NCI-H82 treated with DMSO at 0.1 percent for 48 hours (cell line): ENCODE measurements around the gene MALRD1.

Experiments
- DNase-seq: peaks from one replicate; lab custom pipeline; 2025; ENCODE audit not compliant: unreplicated experiment; lab: John Stamatoyannopoulos, UW

Gene MALRD1

DNA sequence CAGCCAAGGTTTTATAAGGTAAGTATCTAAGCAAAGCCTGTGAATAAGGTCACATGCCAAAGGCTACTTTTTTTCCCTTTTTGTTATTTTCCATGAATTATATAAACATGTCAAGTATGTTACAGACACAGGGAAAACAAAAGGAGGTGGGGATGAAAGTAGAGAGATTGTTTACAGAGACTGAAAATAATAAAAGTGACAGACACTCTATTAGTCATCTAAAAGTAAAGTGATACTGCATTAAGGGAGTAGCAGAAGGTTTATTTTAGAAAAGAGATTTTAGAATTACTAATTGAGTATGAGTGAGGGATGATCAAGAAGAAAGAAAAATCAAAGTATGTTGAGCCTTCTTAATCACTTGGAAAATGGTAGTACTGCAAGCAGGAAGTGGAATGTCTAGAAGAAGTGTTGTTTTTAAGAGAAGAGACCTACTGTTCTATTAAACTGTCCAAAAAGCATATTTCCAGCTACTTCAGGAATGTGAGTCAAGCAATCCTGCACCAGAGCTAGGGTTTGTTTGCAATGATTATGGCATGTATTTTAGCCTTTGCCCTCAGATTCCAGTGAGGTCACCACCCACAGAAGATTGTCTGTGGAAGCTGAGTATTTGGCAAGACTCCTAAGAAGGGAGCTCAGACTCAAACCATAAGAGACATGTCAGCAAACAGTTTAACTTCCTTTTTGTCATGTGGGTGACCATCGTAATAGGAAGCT, 589.7 kb downstream of the MALRD1 start:
- no peak for DNase-seq

DNA sequence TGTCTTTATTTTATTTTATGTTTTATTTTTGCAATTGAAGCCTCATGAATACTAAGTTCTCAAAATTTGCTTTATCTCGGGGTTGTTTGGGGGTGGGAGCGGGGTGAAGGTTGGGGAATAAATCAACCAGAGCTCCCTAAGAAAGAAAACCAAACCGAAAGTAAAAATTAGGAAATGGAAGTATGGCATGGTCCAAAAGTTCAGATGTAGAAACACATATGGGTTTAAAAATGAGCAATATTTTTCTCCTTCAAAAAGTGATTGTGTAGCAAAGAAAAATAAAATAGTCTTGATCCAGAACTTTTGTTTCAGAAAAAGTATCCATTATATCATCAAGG, 590.3 kb downstream of the MALRD1 start:
- DNase-seq: no peak

DNA sequence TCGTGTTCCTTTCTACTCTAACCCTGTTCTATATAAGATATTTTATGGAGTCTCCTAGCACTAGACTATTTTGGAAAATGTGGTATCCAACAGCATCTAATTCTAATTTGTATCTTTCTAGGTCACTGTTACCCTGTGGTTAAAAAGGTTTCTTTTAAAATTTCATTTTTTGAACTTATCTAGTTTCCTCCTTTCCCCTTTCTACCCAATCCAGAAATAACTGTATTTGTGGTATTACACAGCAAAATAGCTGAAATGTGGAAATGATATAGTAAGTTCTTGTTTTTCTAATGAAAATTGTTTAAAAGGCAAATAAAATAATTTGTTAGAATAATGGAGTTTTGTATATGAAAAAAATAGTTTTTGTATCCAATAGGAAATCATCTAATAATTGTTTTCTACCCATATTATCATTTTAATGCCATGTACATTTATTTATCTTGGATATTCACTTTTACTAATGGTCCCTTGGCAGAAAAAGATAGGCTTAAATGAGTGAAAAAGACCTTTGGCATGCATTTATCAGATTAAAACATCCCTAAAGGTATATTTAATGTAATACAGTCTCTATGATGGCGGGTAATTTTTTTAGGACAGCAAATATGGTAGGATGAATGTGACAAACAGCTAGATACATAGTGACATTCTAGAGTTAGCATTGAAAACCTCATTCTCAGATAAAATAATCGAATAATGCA, 592.1 kb downstream of the MALRD1 start:
- DNase-seq: no peak

DNA sequence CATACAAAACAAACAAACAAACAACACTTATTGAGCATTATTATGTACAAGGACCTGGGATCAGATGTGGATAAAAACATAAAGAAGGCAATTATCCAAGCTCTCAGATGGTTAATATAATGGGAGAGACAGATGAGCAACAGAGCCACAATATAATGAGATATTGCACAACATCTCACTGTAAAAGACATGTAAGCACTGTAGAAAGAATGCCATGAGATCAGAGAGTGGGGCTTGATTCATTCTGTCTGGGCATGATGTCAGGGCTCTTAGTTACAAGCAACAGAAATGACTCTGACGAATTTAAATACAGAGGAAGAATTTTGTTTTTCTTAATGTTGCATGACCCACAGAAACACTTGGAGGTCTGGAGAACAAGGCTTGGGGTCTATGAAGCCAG, 602.9 kb downstream of the MALRD1 start:
- DNase-seq: no peak

DNA sequence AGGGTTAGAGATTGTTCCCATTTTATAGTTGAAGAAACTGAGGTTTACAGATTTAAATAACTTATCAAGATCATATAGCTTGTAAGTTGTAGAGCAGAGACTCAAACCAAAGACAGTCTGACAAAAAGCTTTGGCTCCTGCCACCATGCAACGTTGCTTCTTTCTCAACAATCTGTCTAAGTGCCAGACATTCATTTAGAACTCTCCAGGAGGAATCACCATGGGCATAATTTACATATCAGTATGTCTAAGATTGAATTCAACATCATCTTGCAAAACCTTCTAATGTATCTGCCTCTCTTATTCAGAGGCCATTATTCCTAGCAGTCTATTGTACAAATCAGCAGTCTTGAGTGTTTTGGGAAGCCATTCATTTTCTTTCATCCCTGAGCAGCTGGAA, 604.1 kb downstream of the MALRD1 start:
- DNase-seq: no peak

DNA sequence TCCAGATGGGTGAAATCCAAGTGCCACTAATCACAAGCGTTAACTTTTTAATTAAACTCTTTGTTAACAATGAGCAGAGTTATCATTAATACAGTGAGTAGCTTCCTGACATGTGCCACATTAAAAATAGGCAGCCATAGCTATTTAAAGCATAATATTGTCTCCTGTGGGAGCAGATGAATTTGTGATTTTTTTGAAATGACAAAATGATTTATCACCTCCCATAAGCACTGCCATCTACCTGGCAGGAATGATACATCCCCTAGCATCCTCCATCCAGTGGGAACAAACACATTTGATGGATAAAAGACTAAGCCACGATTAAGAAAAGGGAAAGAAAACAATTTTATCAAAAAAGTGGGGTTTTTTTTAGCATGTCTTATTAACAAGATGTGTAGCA, 605.3 kb downstream of the MALRD1 start:
- no peak for DNase-seq

DNA sequence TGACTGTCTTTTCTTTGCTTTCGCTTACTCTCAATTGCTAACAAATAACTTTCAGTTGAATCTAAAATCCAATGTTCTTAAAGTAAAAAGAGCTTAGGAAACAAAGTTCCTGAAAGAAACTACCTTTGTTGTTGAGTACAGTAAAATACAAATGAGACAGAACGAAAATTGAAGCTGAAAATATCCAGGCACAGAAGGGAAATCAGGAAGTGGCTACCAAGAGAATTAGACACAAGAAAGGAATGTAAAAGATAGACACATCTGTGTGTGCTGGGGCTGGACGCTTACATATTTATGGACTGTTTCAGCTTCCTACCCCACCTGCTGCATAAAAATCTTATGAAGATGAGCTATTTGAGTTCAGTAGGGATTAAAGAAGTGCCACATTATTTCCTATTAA, 606.0 kb downstream of the MALRD1 start:
- no peak for DNase-seq

DNA sequence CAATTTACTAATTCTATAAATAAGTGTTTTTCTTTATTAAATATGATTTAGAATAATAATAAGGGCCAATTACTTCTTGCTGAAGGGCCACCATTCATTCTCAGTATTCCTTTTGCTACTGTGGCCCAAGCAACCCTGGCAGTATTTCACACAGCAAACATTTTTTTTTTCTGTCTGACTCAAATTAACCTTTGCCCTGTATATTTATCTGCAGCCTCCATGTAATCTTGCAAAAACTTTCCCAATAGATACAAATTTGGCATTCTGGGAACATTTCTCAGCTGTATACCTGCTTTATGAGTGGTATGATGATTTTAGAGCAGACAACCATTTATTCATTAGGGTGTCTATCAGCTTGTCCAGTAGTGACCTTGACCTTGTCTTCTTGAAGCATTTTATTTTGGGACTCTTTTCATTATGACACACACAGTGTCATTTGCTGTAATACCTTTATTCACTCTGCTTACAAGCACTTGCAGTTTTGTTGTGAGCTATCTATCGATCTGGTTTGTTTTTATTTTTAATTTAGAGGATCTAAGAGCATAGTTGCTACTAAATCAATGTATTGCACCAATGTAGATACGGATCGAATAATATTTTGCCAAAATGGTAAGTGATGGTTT, 607.9 kb downstream of the MALRD1 start:
- no peak for DNase-seq

DNA sequence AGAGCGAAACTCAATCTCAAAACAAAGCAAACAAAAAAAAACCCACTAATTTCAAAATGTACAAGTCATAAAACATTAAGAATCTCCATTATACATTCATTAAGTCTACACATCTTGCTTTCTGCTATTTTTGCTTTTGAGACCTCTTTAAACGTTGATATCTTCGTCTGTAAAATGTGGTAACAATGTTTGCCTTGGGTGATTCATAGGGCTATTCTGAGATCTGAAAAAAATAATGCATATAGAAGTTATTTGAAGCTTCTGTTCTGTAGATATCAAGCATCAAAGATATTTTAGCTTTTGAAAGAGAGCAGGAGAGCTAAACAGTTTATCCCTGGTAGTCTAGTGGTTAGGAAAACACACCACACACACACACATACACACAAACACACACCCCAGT, 609.5 kb downstream of the MALRD1 start:
- no peak for DNase-seq

DNA sequence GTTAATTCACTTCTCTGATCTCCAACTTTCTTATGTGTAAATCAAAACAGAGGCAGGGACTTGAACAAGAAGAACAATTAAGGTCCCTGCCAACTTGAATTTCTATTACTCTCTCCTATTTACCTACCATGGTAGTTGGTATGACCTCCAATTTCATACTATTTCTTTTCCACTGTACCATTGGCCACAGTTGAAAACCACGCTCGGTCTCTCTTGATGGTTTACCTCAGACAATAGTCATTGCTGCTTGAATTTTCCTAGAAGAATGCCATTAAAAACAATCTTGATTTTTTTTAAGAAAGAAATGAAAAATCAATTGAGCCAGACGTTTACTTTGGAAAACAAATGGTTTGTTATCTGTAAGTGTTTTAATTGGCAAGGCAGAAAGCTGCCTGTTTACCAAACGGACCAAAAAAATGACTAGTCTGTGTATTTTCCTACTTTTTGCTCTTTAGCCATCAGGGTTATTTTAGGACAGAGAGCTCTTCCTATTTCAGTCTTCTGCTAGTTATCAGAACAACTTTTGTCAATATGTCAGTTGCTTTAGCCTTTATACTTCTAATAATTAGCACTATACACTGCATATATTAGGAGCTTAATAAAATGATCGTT, 610.1 kb downstream of the MALRD1 start:
- no peak for DNase-seq

DNA sequence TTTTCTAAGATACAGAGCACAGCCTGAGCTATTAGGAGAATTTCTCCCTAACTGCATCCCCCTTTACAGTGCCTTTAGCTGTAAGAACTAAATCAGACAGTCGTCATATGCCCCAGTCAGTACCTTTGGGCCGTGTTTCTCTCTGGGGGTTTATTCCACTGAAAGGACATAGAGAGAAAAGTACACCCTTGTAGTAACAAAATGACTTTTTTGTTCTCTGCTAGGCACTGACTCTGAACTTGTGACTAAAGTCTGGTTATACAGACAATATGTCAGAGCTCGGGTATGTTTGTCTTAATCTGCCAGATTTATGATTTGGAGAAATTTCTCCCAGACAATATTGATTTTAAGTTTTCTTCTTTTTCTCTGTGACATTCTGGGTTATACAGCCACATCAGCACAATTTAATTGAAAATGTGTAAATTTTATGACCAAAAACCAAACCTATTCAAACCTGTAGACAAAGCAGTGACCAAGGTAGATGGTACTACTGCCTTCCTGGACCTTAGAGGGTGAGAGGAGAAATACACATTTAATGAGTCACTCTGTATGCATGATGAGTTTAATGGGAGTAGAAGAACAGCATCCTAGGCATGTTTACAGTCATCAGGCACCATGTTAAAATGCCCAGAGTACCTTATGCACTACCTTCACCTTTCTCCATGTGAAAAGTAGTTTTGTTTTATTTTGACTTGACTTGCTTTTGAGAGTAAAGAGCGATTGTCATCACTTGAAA, 611.5 kb downstream of the MALRD1 start:
- DNase-seq: no peak

DNA sequence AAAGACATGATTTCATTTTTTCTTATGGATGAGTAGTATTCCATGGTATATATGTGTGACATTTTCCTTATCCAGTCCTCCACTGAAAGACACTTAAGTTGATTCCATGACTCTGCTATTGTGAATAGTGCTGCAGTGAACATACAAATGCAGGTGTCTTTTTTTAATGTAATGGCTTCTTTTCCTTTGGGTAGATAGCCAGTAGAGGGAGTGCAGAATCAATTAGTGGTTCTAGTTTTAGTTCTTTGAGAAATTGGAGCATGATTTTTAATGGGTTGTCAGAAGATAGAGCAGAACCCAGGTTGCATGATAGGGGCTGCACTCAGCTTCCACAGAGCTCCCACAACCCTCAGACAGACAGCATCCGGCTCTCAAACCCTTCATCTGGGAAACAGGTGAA, 614.7 kb downstream of the MALRD1 start:
- DNase-seq: no peak

DNA sequence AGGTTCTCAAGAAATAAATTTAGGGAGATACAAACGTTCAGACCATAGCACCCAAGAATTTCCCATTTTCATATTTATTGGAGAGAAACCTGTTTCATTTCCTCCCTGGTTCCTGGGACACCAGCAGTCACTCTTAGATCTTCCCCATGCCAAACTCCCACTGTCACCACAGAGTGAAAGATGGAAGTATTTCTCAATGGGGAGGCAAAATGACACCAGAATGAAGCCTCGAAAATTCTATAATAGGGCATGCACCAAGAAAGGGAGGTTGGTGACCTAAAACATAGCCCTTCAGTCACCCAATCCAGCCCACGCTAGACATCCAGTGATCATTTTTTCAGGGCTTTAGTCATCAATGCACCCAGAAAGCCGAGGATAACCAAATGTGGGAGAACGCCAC, 619.5 kb downstream of the MALRD1 start:
- no peak for DNase-seq

DNA sequence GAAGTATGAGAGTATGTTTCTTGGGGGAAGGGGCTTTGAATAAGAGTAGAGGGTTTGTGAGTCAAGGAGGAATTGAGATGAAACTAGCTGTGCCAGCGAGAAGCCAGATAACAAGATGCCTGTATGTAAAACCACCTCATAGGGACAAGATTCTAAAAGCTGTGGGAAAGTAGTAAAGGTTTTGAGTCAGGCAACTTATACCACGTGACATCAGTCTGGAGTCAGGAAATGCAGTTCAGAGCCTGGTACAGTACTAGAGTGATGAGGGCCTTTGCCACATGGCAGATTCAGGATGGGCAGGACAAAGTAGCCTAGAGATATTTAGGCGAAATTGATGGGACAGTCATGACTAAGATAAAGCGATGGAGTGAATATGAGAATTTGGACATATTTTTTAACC, 627.5 kb downstream of the MALRD1 start:
- no peak for DNase-seq

DNA sequence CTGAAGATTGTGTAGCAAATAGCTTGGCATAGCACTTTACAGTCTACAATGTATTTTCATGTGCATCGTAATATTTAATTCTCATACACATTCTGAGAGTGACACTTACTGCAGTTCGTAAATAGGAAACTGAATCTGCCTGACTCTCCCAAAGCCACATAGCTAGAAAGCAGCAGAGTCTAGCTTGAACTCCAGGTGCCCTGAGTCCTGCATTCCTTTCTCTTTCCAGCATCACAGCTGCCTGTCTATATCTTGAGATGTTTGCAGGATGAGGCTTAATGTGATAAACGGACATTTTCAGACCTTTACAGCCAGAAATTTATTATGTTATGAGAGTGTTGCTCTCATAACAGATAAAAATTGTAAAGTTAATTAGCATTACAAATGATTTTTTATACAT, 634.8 kb downstream of the MALRD1 start:
- no peak for DNase-seq

DNA sequence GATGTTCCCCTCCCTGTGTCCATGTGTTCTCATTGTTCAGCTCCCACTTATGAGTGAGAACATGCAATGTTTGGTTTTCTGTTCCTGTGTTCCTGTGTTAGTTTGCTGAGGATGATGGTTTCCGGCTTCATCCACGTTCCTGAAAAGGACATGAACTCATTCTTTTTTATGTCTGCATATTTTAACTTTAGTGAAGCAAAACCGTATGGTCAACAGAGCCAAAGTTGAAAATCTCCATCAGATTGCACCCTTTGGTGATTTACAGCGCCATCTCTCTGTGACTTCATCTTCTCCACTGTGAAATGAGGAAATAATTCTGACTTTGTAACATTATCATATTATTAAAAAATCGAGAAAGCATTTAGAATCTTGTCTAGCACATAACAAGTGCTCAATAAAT, 635.4 kb downstream of the MALRD1 start:
- DNase-seq: no peak

DNA sequence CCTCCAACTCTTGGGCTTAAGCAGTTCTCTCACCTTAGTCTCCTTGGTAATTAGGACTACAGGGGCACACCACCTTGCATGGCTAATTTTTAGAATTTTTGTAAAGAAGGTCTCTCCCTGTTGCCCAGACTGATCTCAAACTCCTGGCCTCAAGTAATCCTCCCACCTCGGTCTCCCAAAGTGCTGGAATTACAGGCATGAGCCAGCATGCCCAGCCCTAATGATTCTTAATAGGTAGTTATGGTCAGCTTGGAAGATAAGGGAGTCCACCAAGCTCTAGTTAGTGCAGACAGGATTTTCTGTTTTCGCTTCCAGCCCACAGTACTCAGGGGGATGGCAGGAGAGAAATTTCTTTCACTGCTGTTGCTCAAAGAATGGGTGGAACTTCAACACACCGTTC, 639.7 kb downstream of the MALRD1 start:
- DNase-seq: no peak

DNA sequence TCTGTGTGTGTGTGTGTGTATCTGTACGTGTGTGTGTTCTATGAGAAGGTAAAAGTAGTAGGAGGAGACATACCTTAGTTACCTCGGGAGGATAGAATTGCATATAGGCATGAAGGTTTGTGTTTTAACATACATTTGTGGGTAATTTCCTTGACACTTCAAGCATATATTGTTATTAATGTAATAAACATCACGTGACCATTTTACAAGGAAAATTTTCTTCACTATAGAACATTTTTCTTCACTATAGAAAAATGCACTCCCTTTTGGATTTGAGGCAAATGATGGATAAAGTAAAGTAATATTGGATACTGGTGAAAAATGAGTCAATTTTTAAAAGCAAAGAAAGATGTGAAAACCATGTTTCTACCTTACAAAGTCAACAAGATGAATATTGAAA, 640.6 kb downstream of the MALRD1 start:
- no peak for DNase-seq

DNA sequence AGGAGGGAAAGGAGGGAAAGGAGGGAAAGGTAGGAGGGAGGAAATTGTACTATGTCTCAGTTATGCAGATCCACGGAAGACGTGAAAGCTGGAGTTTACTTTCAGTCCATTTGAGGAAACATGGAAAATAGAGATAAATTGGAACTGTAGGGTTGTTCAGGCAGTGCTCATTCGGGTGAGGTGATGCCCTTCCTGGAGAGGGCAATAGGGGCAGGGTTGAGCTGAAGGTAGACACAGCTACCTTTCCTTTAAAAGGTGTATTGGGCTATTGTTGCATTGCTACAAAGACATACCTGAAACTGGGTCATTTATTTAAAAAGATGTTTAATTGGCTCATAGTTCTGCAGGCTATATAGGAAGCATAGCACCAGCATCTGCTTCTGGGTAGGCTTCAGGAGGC, 650.7 kb downstream of the MALRD1 start:
- no peak for DNase-seq

DNA sequence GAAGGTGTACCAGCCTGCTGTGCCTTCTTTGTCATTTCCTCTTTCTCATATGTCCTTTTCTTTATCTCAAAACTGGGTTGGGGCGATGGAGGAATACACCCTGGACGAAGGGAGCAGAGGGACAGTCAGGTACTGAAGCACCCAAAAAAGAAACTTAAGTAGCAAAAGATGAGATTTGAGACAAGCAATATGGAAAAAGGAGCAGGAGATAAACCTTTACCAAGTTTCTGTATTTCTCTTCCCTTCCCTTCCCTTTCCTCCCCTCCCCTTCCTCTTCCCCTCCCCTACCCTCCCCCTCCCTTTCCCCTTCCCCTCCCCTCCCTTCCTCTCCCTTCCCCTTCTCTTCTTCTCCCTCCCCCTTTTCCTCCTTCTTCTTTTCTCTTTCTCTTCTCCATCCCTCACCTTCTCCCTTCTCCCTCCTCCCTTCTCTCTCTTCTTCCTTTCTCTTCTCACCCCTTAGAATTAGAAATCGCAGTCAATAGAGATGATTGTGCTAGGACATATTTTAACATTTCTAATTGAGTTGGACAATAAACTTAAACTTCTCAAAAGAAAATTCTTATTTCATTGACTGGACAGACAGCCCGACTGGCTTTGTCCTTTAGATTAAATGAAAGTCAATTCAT, 652.9 kb downstream of the MALRD1 start:
- DNase-seq: no peak

DNA sequence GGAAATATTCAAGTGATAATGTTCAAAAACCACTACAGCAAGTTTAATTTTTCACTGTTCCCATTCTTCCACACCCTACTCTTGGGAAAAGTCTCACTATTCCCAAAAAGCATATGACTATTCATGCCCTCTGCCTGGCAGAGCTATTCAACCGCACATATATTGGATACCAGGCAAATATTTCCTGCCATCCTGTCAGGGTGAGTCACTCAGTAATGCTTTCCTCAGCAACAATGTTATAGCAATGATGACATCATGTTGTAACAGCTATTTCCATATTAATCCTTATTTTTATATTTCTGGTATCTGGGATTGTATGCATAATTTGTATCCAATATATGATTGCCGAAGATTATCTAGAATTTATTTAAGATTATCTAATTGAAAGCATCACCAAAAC, 653.6 kb downstream of the MALRD1 start:
- DNase-seq: no peak
